Tibial nerve (tissue), 4 donors: ENCODE data around the gene TRABD2A. TPM values are rescaled to one million over a fixed set of nuclear protein-coding genes. Genes with fewer than 3 reads are reported as not detected.

Source experiments
- DNase-seq, 2 donors: peaks; one replicate each; pipeline ENCODE4 v3.0.0-alpha.2; 2019; ENCODE audit warnings: low spot score in 2 of 2
- H3K27ac ChIP-seq, 4 donors: fragments of 200-600 bp; sonication (generic) in 3 of 4; one replicate each; pipeline ENCODE4 v1.5.1; 2017 to 2019; ENCODE audit warnings: mild to moderate bottlenecking in 1 of 4
- H3K27me3 ChIP-seq, 2 donors: fragments of 200-600 bp; sonication (generic) in 1 of 2; one replicate each; pipeline versions ENCODE4 v1.5.1 to v1.6.0; 2017 to 2019
- H3K36me3 ChIP-seq, 3 donors: fragments of 200-600 bp; sonication (generic); one replicate each; pipeline ENCODE4 v1.5.1; 2018 to 2019
- H3K4me1 ChIP-seq, 4 donors: fragments of 200-600 bp; sonication (generic) in 3 of 4; one replicate each; pipeline ENCODE4 v1.5.1; 2017 to 2019
- H3K4me3 ChIP-seq, 4 donors: fragments of 200-600 bp; sonication (generic) in 3 of 4; one replicate each; pipeline ENCODE4 v1.5.1; 2017 to 2019; ENCODE audit warnings: mild to moderate bottlenecking in 1 of 4, moderate library complexity in 1 of 4
- H3K9me3 ChIP-seq, 4 donors: fragments of 200-600 bp; sonication (generic) in 3 of 4; one replicate each; pipeline ENCODE4 v1.5.1; 2017 to 2019
- EP300 ChIP-seq, 2 donors: sonication (generic); formaldehyde crosslinking; IDR thresholded peaks; one replicate each; pipeline ENCODE4 v1.6.1; 2017; ENCODE audit warnings: antibody characterized with exemption in 2 of 2, mild to moderate bottlenecking in 1 of 2
- POLR2A ChIP-seq, 2 donors: fragments of 450-650 bp; IDR thresholded peaks; one replicate each; pipeline ENCODE4 v1.6.1; 2017; ENCODE audit warnings: antibody characterized with exemption in 2 of 2, mild to moderate bottlenecking in 2 of 2, moderate library complexity in 2 of 2
- WGBS, 2 donors: methylation state at CpG; one replicate each; pipeline ENCODE4 v1.1.5; 2018; 5-methylcytosine and 5-hydroxymethylcytosine counted together
- total RNA-seq, 4 donors: library from RNA; depleted of rRNA; stranded (reverse); fragments of >200 nt; gene quantifications; one replicate each; pipeline ENCODE4 v1.1.0, GENCODE V29; 2016
- TF ChIP-seq, protein P1 (sequence below), 5 experiments: fragments of 200-600 bp in 3 of 5; fragments of 450-650 bp in 2 of 5; sonication (generic) in 3 of 5; IDR thresholded peaks; one replicate each; pipeline ENCODE4 v1.5.1; 2016 to 2019; ENCODE audit warnings: antibody characterized with exemption in 5 of 5, mild to moderate bottlenecking in 3 of 5, moderate library complexity in 2 of 5

Gene TRABD2A
- total RNA-seq, 4 donors from 2014 or later = 0.98 to 6.3 (median 1.7) TPM; not detected in 1

DNA sequence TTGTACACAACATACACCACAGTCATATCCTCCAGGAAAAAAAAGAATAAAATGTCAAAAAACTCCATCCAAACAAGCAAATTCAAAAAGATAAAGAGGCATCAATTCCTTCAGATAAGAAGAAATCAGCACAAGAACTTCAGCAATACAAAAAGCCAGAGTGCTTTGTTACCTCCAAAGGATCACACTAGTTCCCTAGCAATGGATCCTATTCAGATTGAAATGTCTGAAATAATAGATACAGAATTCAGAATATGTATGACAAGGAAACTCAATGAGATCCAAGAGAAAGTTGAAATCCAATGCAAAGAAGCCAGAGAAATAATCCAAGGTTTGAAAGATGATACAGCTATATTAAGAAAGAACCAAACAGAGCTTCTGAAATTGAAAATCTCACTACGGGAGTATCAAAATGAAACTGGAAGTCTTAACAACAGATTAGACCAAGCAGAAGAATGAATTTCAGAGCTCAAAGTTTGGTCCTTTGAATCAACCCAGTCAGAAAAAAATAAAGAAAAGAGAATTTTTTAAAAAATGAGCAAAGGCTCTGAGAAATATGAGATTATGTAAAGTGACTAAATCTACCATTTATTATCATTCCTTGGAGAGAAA is 80.6 kb downstream of the TRABD2A start:
- no peak for DNase-seq
- 59 to 86% methylated on average over 1 of the region's 1 CpG for WGBS, 2 donors
- Histone ChIP-seq H3K27me3 (no peaks in the 10 kb centered on the region), H3K4me1 (no peaks in the 10 kb centered on the region), H3K27ac (no peak overlapping the region), H3K9me3 (peaks cover 0 to 3% (median 0%) of the 10 kb centered on the region in 4 donors), H3K36me3 (no peaks in the 10 kb centered on the region), H3K4me3 (no peak overlapping the region)
- TF ChIP-seq, protein P1, sequence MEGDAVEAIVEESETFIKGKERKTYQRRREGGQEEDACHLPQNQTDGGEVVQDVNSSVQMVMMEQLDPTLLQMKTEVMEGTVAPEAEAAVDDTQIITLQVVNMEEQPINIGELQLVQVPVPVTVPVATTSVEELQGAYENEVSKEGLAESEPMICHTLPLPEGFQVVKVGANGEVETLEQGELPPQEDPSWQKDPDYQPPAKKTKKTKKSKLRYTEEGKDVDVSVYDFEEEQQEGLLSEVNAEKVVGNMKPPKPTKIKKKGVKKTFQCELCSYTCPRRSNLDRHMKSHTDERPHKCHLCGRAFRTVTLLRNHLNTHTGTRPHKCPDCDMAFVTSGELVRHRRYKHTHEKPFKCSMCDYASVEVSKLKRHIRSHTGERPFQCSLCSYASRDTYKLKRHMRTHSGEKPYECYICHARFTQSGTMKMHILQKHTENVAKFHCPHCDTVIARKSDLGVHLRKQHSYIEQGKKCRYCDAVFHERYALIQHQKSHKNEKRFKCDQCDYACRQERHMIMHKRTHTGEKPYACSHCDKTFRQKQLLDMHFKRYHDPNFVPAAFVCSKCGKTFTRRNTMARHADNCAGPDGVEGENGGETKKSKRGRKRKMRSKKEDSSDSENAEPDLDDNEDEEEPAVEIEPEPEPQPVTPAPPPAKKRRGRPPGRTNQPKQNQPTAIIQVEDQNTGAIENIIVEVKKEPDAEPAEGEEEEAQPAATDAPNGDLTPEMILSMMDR (IDR thresholded peaks at IDR 0.05) = no peak
- TF ChIP-seq POLR2A (IDR thresholded peaks at IDR 0.05) (no peak), EP300 (IDR thresholded peaks at IDR 0.05) (no peak)

GRCh38 chr2:84799772-84800171 is 81.1 kb downstream of the TRABD2A start:
- Histone ChIP-seq H3K9me3 (peaks cover 0 to 3% (median 0%) of the 10 kb centered on the region in 4 donors), H3K27me3 (no peaks in the 10 kb centered on the region), H3K36me3 (no peaks in the 10 kb centered on the region), H3K27ac (no peak overlapping the region), H3K4me3 (no peak overlapping the region), H3K4me1 (no peaks in the 10 kb centered on the region)
- no peak for TF ChIP-seq EP300 (IDR thresholded peaks at IDR 0.05)
- TF ChIP-seq POLR2A (IDR thresholded peaks at IDR 0.05) = no peak
- TF ChIP-seq, protein P1 (IDR thresholded peaks at IDR 0.05) = no peak
- WGBS, 2 donors = 95 to 100% methylated on average over 1 of the region's 1 CpG
- no peak for DNase-seq

DNA sequence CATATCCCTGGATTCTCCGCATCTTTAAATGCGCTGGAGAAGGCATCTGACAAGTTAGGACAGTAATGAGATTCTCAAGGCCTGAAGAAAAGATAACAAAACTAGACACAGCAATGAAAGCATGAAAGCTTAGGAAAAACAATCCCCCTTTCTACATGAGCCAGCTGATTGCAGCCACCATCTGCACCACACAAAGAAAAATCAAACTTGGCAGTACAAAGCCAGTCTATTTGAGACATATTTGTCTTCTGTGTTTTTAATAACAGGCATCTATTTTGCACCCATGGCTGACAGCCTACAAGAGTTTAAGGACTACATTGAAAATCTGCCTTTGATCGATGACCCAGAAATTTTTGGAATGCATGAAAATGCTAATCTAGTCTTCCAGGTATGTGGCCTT is 83.6 kb downstream of the TRABD2A start:
- WGBS, 2 donors = 65 to 69% methylated on average over 3 of the region's 3 CpGs
- H3K27me3 ChIP-seq = no peaks in the 10 kb centered on the region
- TF ChIP-seq POLR2A (IDR thresholded peaks at IDR 0.05) = no peak
- TF ChIP-seq, protein P1 (IDR thresholded peaks at IDR 0.05) = no peak
- H3K36me3 ChIP-seq = no peaks in the 10 kb centered on the region
- no peak overlapping the region for H3K27ac ChIP-seq
- no peak overlapping the region for H3K4me3 ChIP-seq
- peaks cover 0 to 3% (median 0%) of the 10 kb centered on the region in 4 donors for H3K9me3 ChIP-seq
- no peaks in the 10 kb centered on the region for H3K4me1 ChIP-seq
- DNase-seq = no peak

DNA sequence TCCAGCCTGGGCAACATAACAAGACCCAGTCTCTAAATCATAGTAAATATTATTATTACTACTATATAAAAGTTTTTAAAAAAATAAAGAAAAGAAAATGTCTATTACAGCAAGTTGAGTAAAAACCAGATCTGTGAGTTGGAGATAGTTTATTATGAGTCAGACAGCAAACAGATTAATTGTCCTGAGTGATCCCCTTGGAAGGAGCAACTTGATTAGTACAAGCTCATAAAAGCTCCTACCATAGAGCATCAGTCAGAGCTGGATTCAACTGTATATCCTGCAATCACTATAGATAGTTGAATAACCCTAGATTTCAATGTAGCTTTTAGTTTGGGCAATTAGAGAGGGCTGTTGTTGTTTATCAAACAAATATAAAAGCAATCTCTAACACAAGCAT is 84.1 kb downstream of the TRABD2A start:
- DNase-seq = no peak
- TF ChIP-seq POLR2A (IDR thresholded peaks at IDR 0.05) = no peak
- TF ChIP-seq, protein P1 (IDR thresholded peaks at IDR 0.05) = no peak
- TF ChIP-seq EP300 (IDR thresholded peaks at IDR 0.05) = no peak
- no peaks in the 10 kb centered on the region for H3K36me3 ChIP-seq
- no peaks in the 10 kb centered on the region for H3K4me1 ChIP-seq
- peaks cover 0 to 3% (median 0%) of the 10 kb centered on the region in 4 donors for H3K9me3 ChIP-seq
- no peaks in the 10 kb centered on the region for H3K27me3 ChIP-seq
- no peak overlapping the region for H3K27ac ChIP-seq
- H3K4me3 ChIP-seq = no peak overlapping the region

DNA sequence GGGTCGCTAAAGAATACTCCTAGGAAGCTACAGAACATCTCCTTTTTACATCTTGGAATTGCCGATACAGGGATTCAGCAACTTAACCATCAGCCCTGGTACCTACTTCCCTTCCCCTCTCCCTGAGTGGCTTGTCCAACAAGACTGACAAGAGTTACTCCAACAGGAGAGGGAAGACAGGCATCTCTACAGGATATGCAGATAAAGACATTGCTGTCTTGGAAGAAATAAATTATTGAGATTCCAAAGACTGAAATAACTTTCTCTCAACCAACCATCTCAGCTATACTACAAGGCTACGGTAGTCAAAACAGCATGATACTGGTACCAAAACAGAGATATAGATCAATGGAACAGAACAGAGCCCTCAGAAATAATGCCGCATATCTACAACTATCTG is 87.2 kb downstream of the TRABD2A start:
- H3K4me1 ChIP-seq = no peaks in the 10 kb centered on the region
- TF ChIP-seq EP300 (IDR thresholded peaks at IDR 0.05) = no peak
- TF ChIP-seq, protein P1 (IDR thresholded peaks at IDR 0.05) = no peak
- TF ChIP-seq POLR2A (IDR thresholded peaks at IDR 0.05) = no peak
- H3K27me3 ChIP-seq = no peaks in the 10 kb centered on the region
- H3K9me3 ChIP-seq = no peaks in the 10 kb centered on the region
- H3K36me3 ChIP-seq = no peaks in the 10 kb centered on the region
- 86 to 90% methylated on average over 4 of the region's 4 CpGs for WGBS, 2 donors
- no peak for DNase-seq
- H3K4me3 ChIP-seq = no peak overlapping the region
- H3K27ac ChIP-seq = no peak overlapping the region
